ENCODE measurements around the gene BANK1. TPM values are rescaled to one million over a fixed set of nuclear protein-coding genes. Genes with fewer than 3 reads are reported as not detected.

The BANK1 gene
- polyA plus RNA-seq, 1 of the 3 experiments (the other 2 are of a cell fraction), result not detected

GRCh38 chr4:101851672-101852071, 61.1 kb downstream of the BANK1 start:
- Histone ChIP-seq H3K9me3 (no peaks in the 10 kb centered on the region), H3F3A (replicated peaks; ENCODE audit: insufficient read depth) (no peaks in the 10 kb centered on the region), H4K20me1 (ENCODE audit: insufficient read depth) (no peaks in the 10 kb centered on the region), H3K9ac (no peak overlapping the region), H3K4me3 (ENCODE audit: low read depth in 2 of 2, low read length in 1 of 2) (no peak overlapping the region), H2AFZ (ENCODE audit: low read depth) (no peak overlapping the region), H3K27ac (ENCODE audit: low read depth in 2 of 2, low read length in 1 of 2) (no peak overlapping the region), H3K79me2 (ENCODE audit: insufficient read depth) (no peaks in the 10 kb centered on the region), H3K27me3 (ENCODE audit: insufficient read depth) (no peaks in the 10 kb centered on the region), H3K36me3 (replicated peaks in 1 of 2; ENCODE audit: control insufficient read depth in 1 of 2, insufficient read depth in 2 of 2, low read length in 1 of 2) (no peaks in the 10 kb centered on the region), H3K4me1 (ENCODE audit: control insufficient read depth in 1 of 2, insufficient read depth in 2 of 2, low read depth in 1 of 2, low read length in 1 of 2) (no peaks in the 10 kb centered on the region; a peak in 1 of 4 replicates), H3K4me2 (no peak overlapping the region), H3K9me2 (no peaks in the 10 kb centered on the region)
- DNase-seq, result no peak
- WGBS (ENCODE audit: low lambda C conversion rate), result 42% methylated on average over 3 of the region's 3 CpGs
- no peak for TF ChIP-seq MEF2A (IDR thresholded peaks at IDR 0.05; ENCODE audit: borderline replicate concordance, low read depth)
- no peak for TF ChIP-seq NFIC (IDR thresholded peaks at IDR 0.05; ENCODE audit: borderline replicate concordance)
- TF ChIP-seq REST (IDR thresholded peaks at IDR 0.05; ENCODE audit: low read depth, low read length), result no peak
- TF ChIP-seq EZH2phosphoT487 (IDR thresholded peaks at IDR 0.05; ENCODE audit: borderline replicate concordance, low read depth), result no peak
- TF ChIP-seq RAD21 (IDR thresholded peaks at IDR 0.05; ENCODE audit: low read length), result no peak
- no peak for TF ChIP-seq RXRA (IDR thresholded peaks at IDR 0.05; ENCODE audit: borderline replicate concordance, low read depth)
- TF ChIP-seq, protein P1, sequence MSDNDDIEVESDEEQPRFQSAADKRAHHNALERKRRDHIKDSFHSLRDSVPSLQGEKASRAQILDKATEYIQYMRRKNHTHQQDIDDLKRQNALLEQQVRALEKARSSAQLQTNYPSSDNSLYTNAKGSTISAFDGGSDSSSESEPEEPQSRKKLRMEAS (IDR thresholded peaks at IDR 0.05; ENCODE audit: low read depth), result no peak
- TF ChIP-seq FOXM1 (IDR thresholded peaks at IDR 0.05; ENCODE audit: low read depth), result no peak
- TF ChIP-seq NRF1 (IDR thresholded peaks at IDR 0.05; ENCODE audit: low read depth, low read length), result no peak
- CTCF ChIA-PET, result no interaction called here
- POLR2A ChIA-PET, result no interaction called here

DNA sequence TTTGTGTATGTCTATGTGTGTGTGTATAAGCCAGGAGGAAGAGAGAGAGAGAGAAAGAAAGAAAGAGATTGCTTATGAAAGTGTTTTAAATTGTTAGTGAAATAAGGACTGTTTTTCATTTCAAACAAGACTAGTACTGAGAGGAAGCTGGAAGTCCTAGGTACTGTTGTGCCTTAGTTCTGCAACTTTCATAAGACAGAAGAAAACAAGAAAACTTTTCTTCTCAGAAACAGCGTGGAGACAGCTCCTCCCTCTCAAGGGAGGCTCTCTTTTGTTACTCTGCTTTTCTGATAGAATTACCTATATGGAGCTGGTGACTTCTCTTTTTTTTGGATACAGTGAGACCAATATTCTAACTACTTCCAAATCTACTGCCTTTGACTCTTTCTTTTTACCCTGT, 62.5 kb downstream of the BANK1 start:
- H3K9me2 ChIP-seq, result no peaks in the 10 kb centered on the region
- no peaks in the 10 kb centered on the region for H3K36me3 ChIP-seq (replicated peaks in 1 of 2; ENCODE audit: control insufficient read depth in 1 of 2, insufficient read depth in 2 of 2, low read length in 1 of 2)
- H3K4me3 ChIP-seq (ENCODE audit: low read depth in 2 of 2, low read length in 1 of 2), result no peak overlapping the region
- H3K4me2 ChIP-seq, result no peak overlapping the region
- H2AFZ ChIP-seq (ENCODE audit: low read depth), result no peak overlapping the region
- H3K79me2 ChIP-seq (ENCODE audit: insufficient read depth), result no peaks in the 10 kb centered on the region
- no peaks in the 10 kb centered on the region for H3K9me3 ChIP-seq
- H4K20me1 ChIP-seq (ENCODE audit: insufficient read depth), result no peaks in the 10 kb centered on the region
- 75% methylated on average over 1 of the region's 1 CpG for WGBS (ENCODE audit: low lambda C conversion rate)
- DNase-seq, result no peak
- no peaks in the 10 kb centered on the region; a peak in 1 of 4 replicates for H3K4me1 ChIP-seq (ENCODE audit: control insufficient read depth in 1 of 2, insufficient read depth in 2 of 2, low read depth in 1 of 2, low read length in 1 of 2)
- H3K27me3 ChIP-seq (ENCODE audit: insufficient read depth), result no peaks in the 10 kb centered on the region
- no peak overlapping the region for H3K27ac ChIP-seq (ENCODE audit: low read depth in 2 of 2, low read length in 1 of 2)
- no peaks in the 10 kb centered on the region for H3F3A ChIP-seq (replicated peaks; ENCODE audit: insufficient read depth)
- POLR2A ChIA-PET, result no interaction called here
- no peak overlapping the region for H3K9ac ChIP-seq
- CTCF ChIA-PET, result no interaction called here
- TF ChIP-seq RXRA (IDR thresholded peaks at IDR 0.05; ENCODE audit: borderline replicate concordance, low read depth) (no peak), NRF1 (IDR thresholded peaks at IDR 0.05; ENCODE audit: low read depth, low read length) (no peak), TCF12 (IDR thresholded peaks at IDR 0.05) (no peak), EZH2phosphoT487 (IDR thresholded peaks at IDR 0.05; ENCODE audit: borderline replicate concordance, low read depth) (no peak), YY1 (IDR thresholded peaks at IDR 0.05; ENCODE audit: low read depth) (no peak), NFIC (IDR thresholded peaks at IDR 0.05; ENCODE audit: borderline replicate concordance) (no peak), SIN3A (IDR thresholded peaks at IDR 0.05; ENCODE audit: borderline replicate concordance, low read depth, low read length) (no peak), POLR2AphosphoS5 (IDR thresholded peaks at IDR 0.05; ENCODE audit: low read depth, low read length) (no peak), FOSL2 (IDR thresholded peaks at IDR 0.05; ENCODE audit: borderline replicate concordance, low read depth) (no peak), TAF1 (IDR thresholded peaks at IDR 0.05; ENCODE audit: borderline replicate concordance, low read depth, low read length) (no peak), EP300 (IDR thresholded peaks at IDR 0.05; ENCODE audit: borderline replicate concordance in 1 of 2, low read depth in 1 of 2, low read length in 1 of 2) (no peak), RCOR1 (IDR thresholded peaks at IDR 0.05; ENCODE audit: low read length) (no peak), GATA2 (CRISPR knock-in tag; IDR thresholded peaks at IDR 0.05) (no peak)
- TF ChIP-seq, protein P2, sequence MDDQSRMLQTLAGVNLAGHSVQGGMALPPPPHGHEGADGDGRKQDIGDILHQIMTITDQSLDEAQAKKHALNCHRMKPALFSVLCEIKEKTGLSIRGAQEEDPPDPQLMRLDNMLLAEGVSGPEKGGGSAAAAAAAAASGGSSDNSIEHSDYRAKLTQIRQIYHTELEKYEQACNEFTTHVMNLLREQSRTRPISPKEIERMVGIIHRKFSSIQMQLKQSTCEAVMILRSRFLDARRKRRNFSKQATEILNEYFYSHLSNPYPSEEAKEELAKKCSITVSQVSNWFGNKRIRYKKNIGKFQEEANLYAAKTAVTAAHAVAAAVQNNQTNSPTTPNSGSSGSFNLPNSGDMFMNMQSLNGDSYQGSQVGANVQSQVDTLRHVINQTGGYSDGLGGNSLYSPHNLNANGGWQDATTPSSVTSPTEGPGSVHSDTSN (IDR thresholded peaks at IDR 0.05), result no peak
- TF ChIP-seq, protein P3, sequence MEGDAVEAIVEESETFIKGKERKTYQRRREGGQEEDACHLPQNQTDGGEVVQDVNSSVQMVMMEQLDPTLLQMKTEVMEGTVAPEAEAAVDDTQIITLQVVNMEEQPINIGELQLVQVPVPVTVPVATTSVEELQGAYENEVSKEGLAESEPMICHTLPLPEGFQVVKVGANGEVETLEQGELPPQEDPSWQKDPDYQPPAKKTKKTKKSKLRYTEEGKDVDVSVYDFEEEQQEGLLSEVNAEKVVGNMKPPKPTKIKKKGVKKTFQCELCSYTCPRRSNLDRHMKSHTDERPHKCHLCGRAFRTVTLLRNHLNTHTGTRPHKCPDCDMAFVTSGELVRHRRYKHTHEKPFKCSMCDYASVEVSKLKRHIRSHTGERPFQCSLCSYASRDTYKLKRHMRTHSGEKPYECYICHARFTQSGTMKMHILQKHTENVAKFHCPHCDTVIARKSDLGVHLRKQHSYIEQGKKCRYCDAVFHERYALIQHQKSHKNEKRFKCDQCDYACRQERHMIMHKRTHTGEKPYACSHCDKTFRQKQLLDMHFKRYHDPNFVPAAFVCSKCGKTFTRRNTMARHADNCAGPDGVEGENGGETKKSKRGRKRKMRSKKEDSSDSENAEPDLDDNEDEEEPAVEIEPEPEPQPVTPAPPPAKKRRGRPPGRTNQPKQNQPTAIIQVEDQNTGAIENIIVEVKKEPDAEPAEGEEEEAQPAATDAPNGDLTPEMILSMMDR (IDR thresholded peaks at IDR 0.05), result no peak
